H1 (cell line): Measurements from ENCODE around the gene LRRC32. TPM values are rescaled to one million over a fixed set of nuclear protein-coding genes. Genes with fewer than 3 reads are reported as not detected.
A peak's percentile ranks its signal among the peaks of the same experiment; 100 is the strongest.

ENCODE experiments used
- CTCF ChIA-PET: fragments of 300-600 bp; sonication (Branson Sonifier 250); formaldehyde crosslinking; loops from one replicate; lab custom pipeline; 2021; ENCODE audit not compliant: partially characterized antibody; lab: Charles Lee
- POLR2A ChIA-PET: fragments of 300-600 bp; sonication (Branson Sonifier 250); formaldehyde crosslinking; loops from one replicate; lab custom pipeline; 2021; ENCODE audit warnings: inconsistent platforms; ENCODE audit not compliant: partially characterized antibody; lab: Charles Lee
- DNase-seq, 2 experiments: peaks; one replicate each; pipeline versions ENCODE4 v3.0.0 to v3.0.0-alpha.2; 2010 to 2022; ENCODE audit warnings: low spot score in 2 of 2, low read depth in 1 of 2, mixed read lengths in 1 of 2
- FAIRE-seq: peaks from 2 replicates; lab custom pipeline; 2011; peaks lifted over from hg19 to GRCh38; lab: Jason Lieb, UNC
- H2AFZ ChIP-seq: 2 replicates; pipeline ENCODE4 v1.8.1; 2012; ENCODE audit warnings: low read length, inconsistent platforms
- H2AK5ac ChIP-seq: 2 replicates; pipeline ENCODE4 v1.6.1; 2013; ENCODE audit warnings: low read depth, low read length
- H2BK120ac ChIP-seq: replicated peaks from 2 replicates; pipeline ENCODE3; 2013; ENCODE audit warnings: low read depth, low read length, inconsistent platforms
- H2BK12ac ChIP-seq: 2 replicates; pipeline ENCODE4 v1.6.1; 2013; ENCODE audit warnings: low read depth, low read length
- H2BK15ac ChIP-seq: 2 replicates; pipeline ENCODE4 v1.6.1; 2013; ENCODE audit warnings: low read length
- H2BK20ac ChIP-seq: 2 replicates; pipeline ENCODE4 v1.6.1; 2013; ENCODE audit warnings: low read length
- H2BK5ac ChIP-seq: 2 replicates; pipeline ENCODE4 v1.6.1; 2013; ENCODE audit warnings: low read depth, low read length
- H3K14ac ChIP-seq: 2 replicates; pipeline ENCODE4 v1.6.1; 2013; ENCODE audit warnings: inconsistent platforms; ENCODE audit not compliant: insufficient read length
- H3K18ac ChIP-seq: 2 replicates; pipeline ENCODE4 v1.6.1; 2013; ENCODE audit warnings: low read length; ENCODE audit errors: extremely low read depth
- H3K23ac ChIP-seq: 2 replicates; pipeline ENCODE4 v1.6.1; 2013; ENCODE audit warnings: inconsistent platforms; ENCODE audit not compliant: insufficient read length
- H3K23me2 ChIP-seq: 2 replicates; pipeline ENCODE4 v1.6.1; 2013; ENCODE audit warnings: low read depth, low read length
- H3K27ac ChIP-seq: 2 replicates; pipeline ENCODE4 v1.6.1; 2011; ENCODE audit warnings: low read depth, low read length, inconsistent platforms
- H3K27me3 ChIP-seq, 4 experiments: replicated peaks in 1 of 4; 1 replicate in 1 of 4; 2 replicates in 3 of 4; pipeline versions ENCODE4 v1.6.1 to v1.8.1; 2011 to 2013; ENCODE audit warnings: low read length in 3 of 4, mild to moderate bottlenecking in 3 of 4, inconsistent platforms in 2 of 4, mixed read lengths in 2 of 4, moderate library complexity in 1 of 4; ENCODE audit not compliant: control insufficient read depth in 3 of 4, insufficient read depth in 3 of 4; ENCODE audit errors: extremely low read depth in 1 of 4
- H3K36me3 ChIP-seq, 4 experiments: 2 replicates each; pipeline versions ENCODE4 v1.6.1 to v1.8.1; 2011 to 2013; ENCODE audit warnings: mild to moderate bottlenecking in 4 of 4, low read length in 3 of 4, moderate library complexity in 2 of 4, control low read depth in 1 of 4, inconsistent platforms in 1 of 4; ENCODE audit not compliant: insufficient read depth in 4 of 4, control insufficient read depth in 2 of 4
- H3K4ac ChIP-seq: replicated peaks from 2 replicates; pipeline ENCODE3; 2013; ENCODE audit warnings: low read length, low read depth, mixed read lengths, inconsistent platforms; ENCODE audit not compliant: insufficient read length
- H3K4me1 ChIP-seq, 4 experiments: replicated peaks in 1 of 4; 1 replicate in 1 of 4; 2 replicates in 3 of 4; pipeline versions ENCODE4 v1.6.1 to v1.8.1; 2011 to 2013; ENCODE audit warnings: low read length in 3 of 4, inconsistent platforms in 2 of 4, mixed read lengths in 1 of 4; ENCODE audit not compliant: insufficient read depth in 4 of 4, control insufficient read depth in 3 of 4
- H3K4me2 ChIP-seq, 2 experiments: 2 replicates each; pipeline versions ENCODE4 v1.6.1 to v1.8.1; 2011 to 2013; ENCODE audit warnings: low read depth in 2 of 2, low read length in 2 of 2, control low read depth in 1 of 2, inconsistent platforms in 1 of 2, mild to moderate bottlenecking in 1 of 2; ENCODE audit not compliant: insufficient read depth in 1 of 2
- H3K4me3 ChIP-seq, 4 experiments: fragments of 200-600, 300-600 bp in 1 of 4; sonication (generic), shearing (Covaris generic), sonication (Bioruptor Twin) in 1 of 4; 2 replicates each; pipeline versions ENCODE4 v1.5.1 to v1.8.1; 2011 to 2016; ENCODE audit warnings: low read length in 4 of 4, low read depth in 3 of 4, control low read depth in 2 of 4, inconsistent platforms in 2 of 4, mild to moderate bottlenecking in 2 of 4, mixed read lengths in 1 of 4, moderate library complexity in 1 of 4; ENCODE audit not compliant: insufficient read depth in 2 of 4; ENCODE audit errors: extremely low read depth in 1 of 4
- H3K56ac ChIP-seq: replicated peaks from 2 replicates; pipeline ENCODE3; 2013; ENCODE audit warnings: low read depth, mild to moderate bottlenecking, mixed read lengths, low read length, inconsistent platforms; ENCODE audit not compliant: insufficient read length
- H3K79me1 ChIP-seq: 2 replicates; pipeline ENCODE4 v1.6.1; 2013; ENCODE audit warnings: low read depth, low read length, control low read depth
- H3K79me2 ChIP-seq, 2 experiments: 2 replicates each; pipeline versions ENCODE4 v1.6.1 to v1.8.1; 2012 to 2013; ENCODE audit warnings: low read length in 2 of 2, mild to moderate bottlenecking in 2 of 2, inconsistent platforms in 1 of 2; ENCODE audit not compliant: insufficient read depth in 2 of 2, control insufficient read depth in 1 of 2
- H3K9ac ChIP-seq, 4 experiments: replicated peaks in 1 of 4; 1 replicate in 1 of 4; 2 replicates in 3 of 4; pipeline versions ENCODE4 v1.6.1 to v1.8.1; 2011 to 2013; ENCODE audit warnings: low read depth in 3 of 4, low read length in 3 of 4, control low read depth in 2 of 4, mild to moderate bottlenecking in 2 of 4, moderate library complexity in 2 of 4, inconsistent platforms in 1 of 4; ENCODE audit errors: extremely low read depth in 1 of 4
- H3K9me3 ChIP-seq, 2 experiments: 2 replicates each; pipeline versions ENCODE4 v1.6.1 to v1.8.1; 2012 to 2013; ENCODE audit warnings: mild to moderate bottlenecking in 2 of 2, moderate library complexity in 2 of 2, control low read depth in 1 of 2, inconsistent platforms in 1 of 2, low read depth in 1 of 2, low read length in 1 of 2, mixed read lengths in 1 of 2; ENCODE audit not compliant: insufficient read depth in 2 of 2
- H4K20me1 ChIP-seq, 2 experiments: replicated peaks in 1 of 2; 2 replicates each; pipeline versions ENCODE3 to v1.8.1; 2011 to 2013; ENCODE audit warnings: inconsistent platforms in 2 of 2, low read length in 2 of 2, mild to moderate bottlenecking in 1 of 2; ENCODE audit not compliant: insufficient read depth in 2 of 2, control insufficient read depth in 1 of 2
- H4K5ac ChIP-seq: 2 replicates; pipeline ENCODE4 v1.6.1; 2013; ENCODE audit warnings: low read length, low read depth, mixed read lengths, inconsistent platforms; ENCODE audit not compliant: insufficient read length
- H4K8ac ChIP-seq: 2 replicates; pipeline ENCODE4 v1.8.0; 2013; ENCODE audit warnings: mild to moderate bottlenecking, moderate library complexity, low read length, inconsistent platforms; ENCODE audit not compliant: insufficient read depth; ENCODE audit errors: extremely low read depth
- H4K91ac ChIP-seq: replicated peaks from 2 replicates; pipeline ENCODE3; 2013; ENCODE audit warnings: low read length, mixed read lengths, inconsistent platforms; ENCODE audit not compliant: insufficient read length
- FOSL1 ChIP-seq: IDR thresholded peaks from 2 replicates; pipeline ENCODE4 v1.6.1; 2011; ENCODE audit warnings: mild to moderate bottlenecking, low read depth, low read length, moderate library complexity; ENCODE audit not compliant: insufficient read depth
- HDAC2 ChIP-seq, 2 experiments: fragments of 300-600 bp in 1 of 2; sonication (generic) in 1 of 2; IDR thresholded peaks; 2 replicates each; pipeline ENCODE4 v1.6.1; 2011 to 2012; ENCODE audit warnings: low read depth in 2 of 2, low read length in 2 of 2, mild to moderate bottlenecking in 2 of 2, moderate library complexity in 2 of 2, borderline replicate concordance in 1 of 2, inconsistent platforms in 1 of 2
- PHF8 ChIP-seq: fragments of 200-600 bp; sonication (generic); conservative IDR thresholded peaks from 2 replicates; pipeline ENCODE4 v1.7.1; 2012; ENCODE audit warnings: low read depth, mild to moderate bottlenecking, inconsistent platforms, low read length, moderate library complexity
- TAF7 ChIP-seq: optimal IDR thresholded peaks from 2 replicates; pipeline ENCODE3; 2011; ENCODE audit warnings: low read depth, mild to moderate bottlenecking, inconsistent platforms, low read length, moderate library complexity, borderline replicate concordance
- WGBS, 2 experiments: shearing (Covaris generic) in 1 of 2; methylation state at CpG; one replicate each; pipeline versions ENCODE4 v1.1.6 to v1.1.7; 2013 to 2015; ENCODE audit warnings: low lambda C conversion rate in 2 of 2, mixed read lengths in 2 of 2, inconsistent platforms in 1 of 2, low coverage in 1 of 2, missing lambda C conversion rate in 1 of 2; ENCODE audit not compliant: insufficient replicate concordance in 2 of 2, insufficient coverage in 1 of 2, insufficient read length in 1 of 2; ENCODE audit errors: extremely low coverage in 1 of 2, missing lambda C conversion rate in 1 of 2; 5-methylcytosine and 5-hydroxymethylcytosine counted together
- polyA plus RNA-seq, 7 experiments: library from polyadenylated mRNA; depleted of rRNA in 3 of 7; stranded (reverse) in 5 of 7; unstranded in 2 of 7; fragments of >200 nt in 5 of 7; fragments of 200-250 nt in 2 of 7; gene quantifications; 1 replicate in 5 of 7; 2 replicates in 1 of 7; 4 replicates in 1 of 7; pipeline versions ENCODE4 v1.2.1 to v1.2.3, GENCODE V29; 2011 to 2013; ENCODE audit warnings: missing spikeins in 2 of 7, mixed read lengths in 2 of 7
- total RNA-seq: library from RNA; stranded (reverse); fragmentation: NEBNext Ultra II Directional; extraction: Animal tissue kit (Norgen Biotek cat#: 25700); gene quantifications from 2 replicates; pipeline ENCODE4 v1.2.1, GENCODE V29; 2021
- TF ChIP-seq, protein P1 (sequence below): IDR thresholded peaks from 2 replicates; pipeline ENCODE4 v1.6.1; 2012; ENCODE audit warnings: inconsistent platforms
- TF ChIP-seq, protein P2 (sequence below): IDR thresholded peaks from 2 replicates; pipeline ENCODE4 v1.6.1; 2012; ENCODE audit warnings: inconsistent platforms

LRRC32 gene
- total and polyA plus RNA-seq, 2 of the 8 experiments (the other 6 are each of a cell fraction or from before 2014, with no cell fraction given), result 0.99 to 1.9 TPM

DNA sequence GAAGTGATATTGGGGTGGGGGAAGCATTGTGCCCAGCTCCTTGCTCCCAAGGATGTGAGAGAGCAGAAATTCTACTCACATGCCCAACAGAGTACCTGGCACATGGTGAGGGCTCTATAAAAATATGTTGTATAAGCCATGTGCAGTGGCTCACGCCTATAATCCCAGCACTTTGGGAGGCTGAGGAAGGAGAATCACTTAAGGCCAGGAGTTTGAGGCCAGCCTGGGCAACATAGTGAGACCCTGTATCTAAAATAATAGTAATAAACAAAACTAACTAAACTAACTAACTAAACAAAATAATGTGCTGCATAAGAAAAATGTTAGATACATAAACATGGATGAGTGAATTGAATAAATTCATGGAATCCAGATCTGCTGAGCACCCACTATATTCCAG, 33.2 kb upstream of the LRRC32 start:
- Histone ChIP-seq H2AK5ac (peak overlapping the region; percentile 57; the same call in 1 of the 2 replicates), H3K79me1 (no peaks in the 10 kb centered on the region; the same call in 1 of the 2 replicates), H4K5ac (peak overlapping the region; percentile 98), H3K36me3 (no peaks in the 10 kb centered on the region), H4K20me1 (no peaks in the 10 kb centered on the region), H3K27ac (peak overlapping the region; percentile 72; the same call in 1 of the 2 replicates), H3K9ac (peak overlapping the region in 1 of 4 experiments; percentile 14; a peak in 3 of 7 replicates), H3K79me2 (no peaks in the 10 kb centered on the region), H3K23ac (no peak overlapping the region), H3K27me3 (no peaks in the 10 kb centered on the region), H4K91ac (peak overlapping the region; percentile 99), H3K4me3 (peak overlapping the region in 1 of 4 experiments; percentile 23; a peak in 1 of 8 replicates), H3K4ac (peak overlapping the region; percentile 55), H2BK15ac (no peak overlapping the region), H3K14ac (no peak overlapping the region), H3K56ac (peak overlapping the region; percentile 24), H2BK5ac (peak overlapping the region; percentile 99), H4K8ac (peak overlapping the region; percentile 62; the same call in 1 of the 2 replicates), H3K4me2 (peak overlapping the region; percentile 39 to 83; a peak in 2 of 4 replicates), H2BK20ac (peak overlapping the region; percentile 100), H3K4me1 (peaks cover 5 to 16% (median 12%) of the 10 kb centered on the region in 4 experiments), H2BK120ac (peak overlapping the region; percentile 99), H2AFZ (no peak overlapping the region), H3K9me3 (peaks cover 0 to 4% of the 10 kb centered on the region in 2 experiments; a peak in 2 of 4 replicates), H3K18ac (peak overlapping the region; percentile 89; the same call in 1 of the 2 replicates), H3K23me2 (no peaks in the 10 kb centered on the region; the same call in 1 of the 2 replicates), H2BK12ac (peak overlapping the region; percentile 60; the same call in 1 of the 2 replicates)
- ChIA-PET POLR2A (interaction anchor here (0.6 to 2.1 kb wide), 4 partner anchors 9 to 89 kb away, joined by 3 to 6 read pairs (median 4); no protein-coding TSS in a partner anchor), CTCF (interaction anchor here (0.6 to 4.5 kb wide), 6 partner anchors 13 to 105 kb away, joined by 3 to 20 read pairs (median 4); no protein-coding TSS in a partner anchor)
- WGBS, 2 experiments, result 83% methylated on average over 1 of the region's 1 CpG; no CpG with 5 or more reads in 1 of the 2 experiments
- TF ChIP-seq, protein P1, sequence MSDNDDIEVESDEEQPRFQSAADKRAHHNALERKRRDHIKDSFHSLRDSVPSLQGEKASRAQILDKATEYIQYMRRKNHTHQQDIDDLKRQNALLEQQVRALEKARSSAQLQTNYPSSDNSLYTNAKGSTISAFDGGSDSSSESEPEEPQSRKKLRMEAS, result 0 out of 2 replicates have a peak, but pooled peaks have one; percentile 15
- TF ChIP-seq FOSL1 (no peak), HDAC2 (IDR thresholded peaks at IDR 0.05; ENCODE audit: borderline replicate concordance in 1 of 2, low read depth in 2 of 2, low read length in 2 of 2) (0 out of 4 replicates have a peak, but pooled peaks of 1 of the 2 experiments have one; percentile 15), TAF7 (no peak), PHF8 (no peak)
- TF ChIP-seq, protein P2, sequence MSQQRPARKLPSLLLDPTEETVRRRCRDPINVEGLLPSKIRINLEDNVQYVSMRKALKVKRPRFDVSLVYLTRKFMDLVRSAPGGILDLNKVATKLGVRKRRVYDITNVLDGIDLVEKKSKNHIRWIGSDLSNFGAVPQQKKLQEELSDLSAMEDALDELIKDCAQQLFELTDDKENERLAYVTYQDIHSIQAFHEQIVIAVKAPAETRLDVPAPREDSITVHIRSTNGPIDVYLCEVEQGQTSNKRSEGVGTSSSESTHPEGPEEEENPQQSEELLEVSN, result peak; percentile 10; the same call in 1 of the 2 replicates
- DNase-seq (no peak), FAIRE-seq (no peak)
